H1 (cell line): ENCODE data around the gene EEF1AKMT3. TPM values are rescaled to one million over a fixed set of nuclear protein-coding genes. Genes with fewer than 3 reads are reported as not detected.

Experiments used
- CBX5 ChIP-seq: fragments of 300-800, 300-1000 bp; sonication (generic); IDR thresholded peaks from 2 replicates; pipeline ENCODE4 v1.7.1; 2016; ENCODE audit warnings: antibody characterized with exemption, low read length, low read depth
- EGR1 ChIP-seq: IDR thresholded peaks from 2 replicates; pipeline ENCODE4 v1.6.1; 2011; ENCODE audit warnings: low read depth, low read length, borderline replicate concordance
- PHF8 ChIP-seq: fragments of 200-600 bp; sonication (generic); conservative IDR thresholded peaks from 2 replicates; pipeline ENCODE4 v1.7.1; 2012; ENCODE audit warnings: low read depth, mild to moderate bottlenecking, inconsistent platforms, low read length, moderate library complexity
- POU5F1 ChIP-seq: IDR thresholded peaks from 2 replicates; pipeline ENCODE4 v1.6.1; 2011; ENCODE audit warnings: low read depth, mild to moderate bottlenecking, low read length, moderate library complexity
- SAP30 ChIP-seq: fragments of 300-600 bp; sonication (generic); IDR thresholded peaks from 2 replicates; pipeline ENCODE4 v1.7.1; 2012; ENCODE audit warnings: low read length, moderate library complexity, mild to moderate bottlenecking, inconsistent platforms; ENCODE audit not compliant: insufficient read depth, insufficient replicate concordance
- SP2 ChIP-seq: IDR thresholded peaks from 2 replicates; pipeline ENCODE4 v1.6.1; 2012; ENCODE audit warnings: mild to moderate bottlenecking, low read length, inconsistent platforms
- TCF12 ChIP-seq: IDR thresholded peaks from 2 replicates; pipeline ENCODE4 v1.6.1; 2011; ENCODE audit warnings: low read depth, mild to moderate bottlenecking, low read length
- ZNF274 ChIP-seq: IDR thresholded peaks from 2 replicates; pipeline ENCODE4 v1.7.0; 2012; ENCODE audit warnings: low read length, borderline replicate concordance; ENCODE audit errors: extremely low read depth
- polyA plus RNA-seq, 7 experiments: library from polyadenylated mRNA; depleted of rRNA in 3 of 7; stranded (reverse) in 5 of 7; unstranded in 2 of 7; fragments of >200 nt in 5 of 7; fragments of 200-250 nt in 2 of 7; gene quantifications; 1 replicate in 5 of 7; 2 replicates in 1 of 7; 4 replicates in 1 of 7; pipeline versions ENCODE4 v1.2.1 to v1.2.3, GENCODE V29; 2011 to 2013; ENCODE audit warnings: missing spikeins in 2 of 7, mixed read lengths in 2 of 7
- total RNA-seq: library from RNA; stranded (reverse); fragmentation: NEBNext Ultra II Directional; extraction: Animal tissue kit (Norgen Biotek cat#: 25700); gene quantifications from 2 replicates; pipeline ENCODE4 v1.2.1, GENCODE V29; 2021

Gene EEF1AKMT3
- total and polyA plus RNA-seq, 2 of the 8 experiments (the other 6 are each of a cell fraction or from before 2014, with no cell fraction given): 3.1 to 4.4 TPM

- TF ChIP-seq EGR1 (no peak), ZNF274 (no peak), CBX5 (no peak), SP2 (no peak), SAP30 (no peak), PHF8 (no peak), TCF12 (no peak), POU5F1 (no peak)
Observed at GRCh38 chr12:57782243-57782607, 9.8 kb downstream of the EEF1AKMT3 start (continued).
